Astrocyte of the cerebellum (primary cell): Measurements from ENCODE around the gene KIF15.

ENCODE experiments used
- DNase-seq: peaks from one replicate; pipeline ENCODE4 v3.0.0-alpha.2; 2011; ENCODE audit warnings: low read depth
- H3K4me3 ChIP-seq: 2 replicates; pipeline ENCODE4 v1.5.1; 2011; ENCODE audit warnings: mild to moderate bottlenecking, low read depth, low read length, moderate library complexity
- CTCF ChIP-seq: IDR thresholded peaks from 2 replicates; pipeline ENCODE4 v1.5.1; 2012; ENCODE audit warnings: low read length, low read depth, moderate library complexity, mild to moderate bottlenecking; ENCODE audit errors: missing control alignments
- in situ Hi-C: cut with HindIII; loops from 2 replicates; pipeline ENCODE4 v1.10.0; 2017; ENCODE audit warnings: low sequenced_read_pairs

The KIF15 gene

GRCh38 chr3:44896440-44896839, 134.8 kb downstream of the KIF15 start:
- DNase-seq: no peak
- H3K4me3 ChIP-seq: no peak overlapping the region
- in situ Hi-C loops: no loop called here
- TF ChIP-seq CTCF: no peak

- no peak for DNase-seq
- no peak for TF ChIP-seq CTCF
- in situ Hi-C loops: no loop called here
- H3K4me3 ChIP-seq: no peak overlapping the region
Observed at GRCh38 chr3:44899683-44900367, 138.2 kb downstream of the KIF15 start.

- no peak overlapping the region for H3K4me3 ChIP-seq
- in situ Hi-C loops: no loop called here
- TF ChIP-seq CTCF: no peak
- DNase-seq: no peak
Observed at GRCh38 chr3:44902628-44903027, 141.0 kb downstream of the KIF15 start.
